Tibial artery (tissue), 4 donors: ENCODE data around the gene LIMK2.

Experiments used
- DNase-seq, 2 donors: peaks; one replicate each; pipeline ENCODE4 v3.0.0-alpha.2; 2019
- H3K27ac ChIP-seq, 2 donors: fragments of 200-600 bp; sonication (generic) in 1 of 2; 1 replicate in 1 of 2; 2 replicates in 1 of 2; pipeline ENCODE4 v1.5.1; 2018 to 2019; ENCODE audit warnings: mild to moderate bottlenecking in 1 of 2
- H3K27me3 ChIP-seq, 2 donors: fragments of 200-600 bp; sonication (generic) in 1 of 2; one replicate each; pipeline versions ENCODE4 v1.5.1 to v1.6.0; 2016 to 2019
- H3K36me3 ChIP-seq, 3 donors: fragments of 200-600 bp; sonication (generic) in 2 of 3; one replicate each; pipeline ENCODE4 v1.5.1; 2016 to 2019; ENCODE audit warnings: mild to moderate bottlenecking in 2 of 3
- H3K4me1 ChIP-seq, 4 donors: fragments of 200-600 bp; sonication (generic) in 2 of 4; 1 replicate in 3 of 4; 2 replicates in 1 of 4; pipeline ENCODE4 v1.5.1; 2016 to 2019
- H3K4me3 ChIP-seq, 2 donors: fragments of 200-600 bp; sonication (generic) in 1 of 2; 1 replicate in 1 of 2; 2 replicates in 1 of 2; pipeline ENCODE4 v1.5.1; 2018 to 2019; ENCODE audit warnings: mild to moderate bottlenecking in 2 of 2
- H3K9me3 ChIP-seq, 3 donors: fragments of 200-600 bp; sonication (generic) in 1 of 3; one replicate each; pipeline ENCODE4 v1.5.1; 2016 to 2019
- intact Hi-C: fragments of 100-400 bp; cut with DNase I; formaldehyde crosslinking; loops from one replicate; pipeline ENCODE4 v1.15.0; 2023; ENCODE audit warnings: low total_unique reads
- TF ChIP-seq, protein P1 (sequence below), 2 experiments: fragments of 200-600 bp in 1 of 2; fragments of 450-650 bp in 1 of 2; IDR thresholded peaks; one replicate each; pipeline ENCODE4 v1.5.1; 2017 to 2019; ENCODE audit warnings: antibody characterized with exemption in 2 of 2, mild to moderate bottlenecking in 1 of 2, moderate library complexity in 1 of 2

Gene LIMK2

GRCh38 chr22:31271485-31271884 lies 59.4 kb downstream of the LIMK2 start:
- H3K36me3 ChIP-seq = peaks cover 11 to 90% (median 50%) of the 10 kb centered on the region in 3 donors
- H3K4me3 ChIP-seq = no peak overlapping the region
- TF ChIP-seq, protein P1, sequence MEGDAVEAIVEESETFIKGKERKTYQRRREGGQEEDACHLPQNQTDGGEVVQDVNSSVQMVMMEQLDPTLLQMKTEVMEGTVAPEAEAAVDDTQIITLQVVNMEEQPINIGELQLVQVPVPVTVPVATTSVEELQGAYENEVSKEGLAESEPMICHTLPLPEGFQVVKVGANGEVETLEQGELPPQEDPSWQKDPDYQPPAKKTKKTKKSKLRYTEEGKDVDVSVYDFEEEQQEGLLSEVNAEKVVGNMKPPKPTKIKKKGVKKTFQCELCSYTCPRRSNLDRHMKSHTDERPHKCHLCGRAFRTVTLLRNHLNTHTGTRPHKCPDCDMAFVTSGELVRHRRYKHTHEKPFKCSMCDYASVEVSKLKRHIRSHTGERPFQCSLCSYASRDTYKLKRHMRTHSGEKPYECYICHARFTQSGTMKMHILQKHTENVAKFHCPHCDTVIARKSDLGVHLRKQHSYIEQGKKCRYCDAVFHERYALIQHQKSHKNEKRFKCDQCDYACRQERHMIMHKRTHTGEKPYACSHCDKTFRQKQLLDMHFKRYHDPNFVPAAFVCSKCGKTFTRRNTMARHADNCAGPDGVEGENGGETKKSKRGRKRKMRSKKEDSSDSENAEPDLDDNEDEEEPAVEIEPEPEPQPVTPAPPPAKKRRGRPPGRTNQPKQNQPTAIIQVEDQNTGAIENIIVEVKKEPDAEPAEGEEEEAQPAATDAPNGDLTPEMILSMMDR (IDR thresholded peaks at IDR 0.05) = no peak
- H3K27ac ChIP-seq = no peak overlapping the region
- no peaks in the 10 kb centered on the region for H3K27me3 ChIP-seq
- peaks cover 0 to 5% (median 0%) of the 10 kb centered on the region in 4 donors for H3K4me1 ChIP-seq
- H3K9me3 ChIP-seq = no peaks in the 10 kb centered on the region
- intact Hi-C loops = loop anchor here (5.0 kb wide), 1 partner anchor 164 kb away; the partner anchor contains the start of gene SELENOM
- DNase-seq = no peak

DNA sequence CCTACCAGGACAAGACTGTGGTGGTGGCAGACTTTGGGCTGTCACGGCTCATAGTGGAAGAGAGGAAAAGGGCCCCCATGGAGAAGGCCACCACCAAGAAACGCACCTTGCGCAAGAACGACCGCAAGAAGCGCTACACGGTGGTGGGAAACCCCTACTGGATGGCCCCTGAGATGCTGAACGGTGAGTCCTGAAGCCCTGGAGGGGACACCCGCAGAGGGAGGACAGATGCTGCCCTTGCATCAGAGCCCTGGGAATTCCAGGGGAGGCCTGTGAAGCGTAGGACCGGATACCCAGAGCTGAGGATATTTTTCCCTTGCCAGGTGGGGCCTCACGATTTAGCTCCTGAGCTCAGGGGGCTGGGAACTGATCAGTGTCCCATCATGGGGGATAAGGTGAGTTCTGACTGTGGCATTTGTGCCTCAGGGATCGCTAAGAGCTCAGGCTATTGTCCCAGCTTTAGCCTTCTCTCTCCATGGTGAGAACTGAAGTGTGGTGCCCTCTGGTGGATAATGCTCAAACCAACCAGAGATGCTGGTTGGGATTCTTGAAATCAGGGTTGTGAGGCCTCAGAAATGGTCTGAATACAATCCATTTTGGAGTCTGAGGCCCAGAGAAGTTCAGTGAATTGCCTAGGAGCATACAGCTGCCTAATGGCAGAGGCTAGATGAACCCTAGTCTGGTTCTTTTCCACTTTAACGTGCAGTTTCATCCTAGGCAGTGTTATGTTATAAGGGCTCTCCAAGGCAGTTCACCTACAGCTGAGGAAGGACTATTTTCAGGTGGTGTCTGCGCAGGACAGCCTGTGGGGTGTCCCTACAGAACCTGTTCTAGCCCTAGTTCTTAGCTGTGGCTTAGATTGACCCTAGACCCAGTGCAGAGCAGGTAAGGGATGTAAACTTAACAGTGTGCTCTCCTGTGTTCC lies 60.7 kb downstream of the LIMK2 start:
- Histone ChIP-seq H3K27me3 (no peaks in the 10 kb centered on the region), H3K36me3 (peaks cover 20 to 90% (median 44%) of the 10 kb centered on the region in 3 donors), H3K27ac (peak overlapping the region in 1 of 2 donors; percentile 6), H3K4me3 (no peak overlapping the region), H3K4me1 (peaks cover 0 to 5% (median 0%) of the 10 kb centered on the region in 4 donors), H3K9me3 (no peaks in the 10 kb centered on the region)
- DNase-seq = peak; percentile 62 to 77
- TF ChIP-seq, protein P1 (IDR thresholded peaks at IDR 0.05) = peak; percentile 68 to 72
- intact Hi-C loops = loop anchor here (1.0 to 5.0 kb wide), 2 partner anchors 61 to 165 kb away; partner anchors contain the start of gene SELENOM

DNA sequence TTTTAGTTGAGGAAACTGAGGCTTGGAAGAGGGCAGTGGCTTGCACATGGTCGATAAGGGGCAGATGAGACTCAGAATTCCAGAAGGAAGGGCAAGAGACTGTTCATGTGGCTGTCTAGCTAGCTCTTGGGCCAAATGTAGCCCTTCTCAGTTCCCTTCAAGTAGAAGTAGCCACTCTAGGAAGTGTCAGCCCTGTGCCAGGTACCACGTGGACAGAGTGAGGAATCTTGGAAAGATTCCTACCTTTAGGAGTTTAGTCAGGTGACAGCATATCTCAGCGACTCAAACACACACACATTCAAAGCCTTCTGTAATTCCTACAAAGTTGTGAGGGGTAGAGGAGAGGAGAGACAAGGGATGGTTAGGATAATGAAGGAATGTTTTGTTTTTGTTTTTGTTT lies 61.9 kb downstream of the LIMK2 start:
- intact Hi-C loops = loop anchor here (5.0 kb wide), 1 partner anchor 167 kb away; the partner anchor contains the start of gene SELENOM
- Histone ChIP-seq H3K36me3 (peaks cover 20 to 91% (median 41%) of the 10 kb centered on the region in 3 donors), H3K9me3 (no peaks in the 10 kb centered on the region), H3K4me3 (no peak overlapping the region), H3K27ac (no peak overlapping the region), H3K27me3 (no peaks in the 10 kb centered on the region), H3K4me1 (peaks cover 0 to 5% (median 0%) of the 10 kb centered on the region in 4 donors)
- TF ChIP-seq, protein P1 (IDR thresholded peaks at IDR 0.05) = no peak
- DNase-seq = peak in 1 of 2 donors; percentile 7

GRCh38 chr22:31275018-31275417 lies 62.9 kb downstream of the LIMK2 start:
- H3K36me3 ChIP-seq = peaks cover 20 to 96% (median 51%) of the 10 kb centered on the region in 3 donors
- peaks cover 0 to 5% (median 0%) of the 10 kb centered on the region in 4 donors for H3K4me1 ChIP-seq
- no peaks in the 10 kb centered on the region for H3K27me3 ChIP-seq
- intact Hi-C loops = no loop called here
- peak in 1 of 2 donors; percentile 47 for DNase-seq
- TF ChIP-seq, protein P1 (IDR thresholded peaks at IDR 0.05) = no peak
- H3K9me3 ChIP-seq = no peaks in the 10 kb centered on the region
- no peak overlapping the region for H3K4me3 ChIP-seq
- no peak overlapping the region for H3K27ac ChIP-seq

- no peak overlapping the region for H3K27ac ChIP-seq
- TF ChIP-seq, protein P1 (IDR thresholded peaks at IDR 0.05) = no peak
- DNase-seq = no peak
- no peaks in the 10 kb centered on the region for H3K9me3 ChIP-seq
- H3K36me3 ChIP-seq = peaks cover 20 to 96% (median 56%) of the 10 kb centered on the region in 3 donors
- H3K4me3 ChIP-seq = no peak overlapping the region
- peaks cover 0 to 5% (median 0%) of the 10 kb centered on the region in 4 donors for H3K4me1 ChIP-seq
- intact Hi-C loops = no loop called here
- no peaks in the 10 kb centered on the region for H3K27me3 ChIP-seq
These were observed 63.5 kb downstream of the LIMK2 start for GRCh38 chr22:31275576-31275975.
